ENCODE results near the gene PLEKHA8.

PLEKHA8 gene

DNA sequence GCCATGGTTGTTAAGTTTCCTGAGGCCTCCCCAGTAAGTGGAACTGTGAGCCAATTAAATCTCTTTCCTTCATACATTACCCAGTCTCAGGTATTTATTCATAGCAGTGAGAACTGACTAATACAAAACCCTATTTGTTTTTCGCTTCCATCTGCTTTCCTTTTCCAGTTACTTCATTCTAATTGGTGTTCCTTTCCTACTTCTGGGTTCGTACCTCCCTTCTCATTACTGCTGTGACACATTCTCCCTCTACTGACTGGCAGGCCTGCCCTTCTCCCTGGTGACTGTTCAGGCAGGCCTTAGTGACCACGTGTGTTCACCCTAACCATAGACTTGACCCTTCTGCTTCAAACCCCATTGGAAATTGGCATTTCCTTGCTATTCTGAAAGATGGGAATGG, 144.2 kb downstream of the PLEKHA8 start:
- no peak overlapping the region for H3K4me2 ChIP-seq (ENCODE audit: low read length)
- H3K36me3 ChIP-seq (ENCODE audit: control insufficient read depth, low read length): no peaks in the 10 kb centered on the region
- H3K9me3 ChIP-seq (ENCODE audit: control insufficient read depth, insufficient read depth, low read length): no peaks in the 10 kb centered on the region
- no peaks in the 10 kb centered on the region; the same call in 1 of the 2 replicates for H3K27me3 ChIP-seq (ENCODE audit: control insufficient read depth, low read length)
- H3K79me2 ChIP-seq (ENCODE audit: control insufficient read depth, low read length): no peaks in the 10 kb centered on the region
- H3K4me1 ChIP-seq (ENCODE audit: control insufficient read depth, low read length): peaks cover 17% of the 10 kb centered on the region
- no peak overlapping the region for H3K4me3 ChIP-seq (ENCODE audit: low read length)
- H4K20me1 ChIP-seq (ENCODE audit: control insufficient read depth, insufficient read depth, low read depth, low read length): no peaks in the 10 kb centered on the region
- H3K9me2 ChIP-seq (replicated peaks; ENCODE audit: control insufficient read depth, low read length): no peaks in the 10 kb centered on the region
- no peak overlapping the region for H3K27ac ChIP-seq (ENCODE audit: low read depth, low read length)
- H3F3A ChIP-seq (ENCODE audit: control insufficient read depth, insufficient read depth): no peaks in the 10 kb centered on the region
- TF ChIP-seq, protein P1, sequence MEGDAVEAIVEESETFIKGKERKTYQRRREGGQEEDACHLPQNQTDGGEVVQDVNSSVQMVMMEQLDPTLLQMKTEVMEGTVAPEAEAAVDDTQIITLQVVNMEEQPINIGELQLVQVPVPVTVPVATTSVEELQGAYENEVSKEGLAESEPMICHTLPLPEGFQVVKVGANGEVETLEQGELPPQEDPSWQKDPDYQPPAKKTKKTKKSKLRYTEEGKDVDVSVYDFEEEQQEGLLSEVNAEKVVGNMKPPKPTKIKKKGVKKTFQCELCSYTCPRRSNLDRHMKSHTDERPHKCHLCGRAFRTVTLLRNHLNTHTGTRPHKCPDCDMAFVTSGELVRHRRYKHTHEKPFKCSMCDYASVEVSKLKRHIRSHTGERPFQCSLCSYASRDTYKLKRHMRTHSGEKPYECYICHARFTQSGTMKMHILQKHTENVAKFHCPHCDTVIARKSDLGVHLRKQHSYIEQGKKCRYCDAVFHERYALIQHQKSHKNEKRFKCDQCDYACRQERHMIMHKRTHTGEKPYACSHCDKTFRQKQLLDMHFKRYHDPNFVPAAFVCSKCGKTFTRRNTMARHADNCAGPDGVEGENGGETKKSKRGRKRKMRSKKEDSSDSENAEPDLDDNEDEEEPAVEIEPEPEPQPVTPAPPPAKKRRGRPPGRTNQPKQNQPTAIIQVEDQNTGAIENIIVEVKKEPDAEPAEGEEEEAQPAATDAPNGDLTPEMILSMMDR (IDR thresholded peaks at IDR 0.05; ENCODE audit: low read depth, low read length, poor library complexity, severe bottlenecking): no peak
- TF ChIP-seq EZH2phosphoT487 (IDR thresholded peaks at IDR 0.05; ENCODE audit: borderline replicate concordance, low read length): no peak

DNA sequence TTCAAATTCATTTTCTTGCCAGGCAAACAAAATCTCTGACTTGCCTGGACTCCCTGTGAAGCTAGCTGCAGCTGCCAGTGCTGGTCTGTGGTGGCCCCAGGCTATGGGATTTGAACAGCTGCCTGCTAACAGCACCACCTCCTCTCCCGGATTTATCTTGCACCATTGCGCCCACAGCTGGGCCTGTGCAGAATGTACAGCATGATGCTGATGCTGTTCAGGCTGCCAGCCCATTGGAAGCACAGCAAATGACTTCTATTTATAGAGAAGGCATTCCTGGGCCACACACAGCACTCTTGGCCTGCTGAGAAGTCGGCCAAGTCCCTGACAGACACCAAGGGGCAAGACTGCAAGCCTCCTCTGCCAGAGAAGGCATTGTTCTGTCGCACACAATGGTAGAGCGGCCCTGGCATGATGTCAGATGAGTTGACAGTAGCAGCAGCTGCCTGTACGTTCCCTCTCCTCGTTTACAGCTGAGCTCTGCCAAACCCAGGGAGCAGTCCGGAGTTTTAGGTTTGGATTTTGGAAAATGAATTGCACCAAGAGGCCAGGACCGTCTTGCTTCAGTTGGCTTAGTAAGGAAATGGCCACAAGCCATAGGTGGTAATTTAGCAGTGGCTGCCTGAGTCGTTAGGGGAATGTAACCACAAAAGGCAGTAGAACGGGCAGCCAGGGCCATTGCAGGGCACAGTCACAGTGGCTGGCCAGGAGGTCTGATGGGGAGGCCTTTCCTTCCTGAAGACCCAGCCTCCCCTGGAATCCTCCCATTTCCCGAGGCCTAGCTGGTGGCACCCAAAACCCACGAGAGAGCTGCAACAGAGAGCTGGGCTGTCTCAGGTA, 145.1 kb downstream of the PLEKHA8 start:
- H3K79me2 ChIP-seq (ENCODE audit: control insufficient read depth, low read length): no peaks in the 10 kb centered on the region
- no peak overlapping the region for H3K4me3 ChIP-seq (ENCODE audit: low read length)
- no peak overlapping the region for H3K4me2 ChIP-seq (ENCODE audit: low read length)
- H3F3A ChIP-seq (ENCODE audit: control insufficient read depth, insufficient read depth): no peaks in the 10 kb centered on the region
- H4K20me1 ChIP-seq (ENCODE audit: control insufficient read depth, insufficient read depth, low read depth, low read length): no peaks in the 10 kb centered on the region
- no peaks in the 10 kb centered on the region for H3K36me3 ChIP-seq (ENCODE audit: control insufficient read depth, low read length)
- TF ChIP-seq, protein P1 (IDR thresholded peaks at IDR 0.05; ENCODE audit: low read depth, low read length, poor library complexity, severe bottlenecking): no peak
- TF ChIP-seq EZH2phosphoT487 (IDR thresholded peaks at IDR 0.05; ENCODE audit: borderline replicate concordance, low read length): no peak
- no peaks in the 10 kb centered on the region; the same call in 1 of the 2 replicates for H3K27me3 ChIP-seq (ENCODE audit: control insufficient read depth, low read length)
- no peaks in the 10 kb centered on the region for H3K9me3 ChIP-seq (ENCODE audit: control insufficient read depth, insufficient read depth, low read length)
- peaks cover 17% of the 10 kb centered on the region for H3K4me1 ChIP-seq (ENCODE audit: control insufficient read depth, low read length)
- H3K9me2 ChIP-seq (replicated peaks; ENCODE audit: control insufficient read depth, low read length): no peaks in the 10 kb centered on the region
- no peak overlapping the region for H3K27ac ChIP-seq (ENCODE audit: low read depth, low read length)

DNA sequence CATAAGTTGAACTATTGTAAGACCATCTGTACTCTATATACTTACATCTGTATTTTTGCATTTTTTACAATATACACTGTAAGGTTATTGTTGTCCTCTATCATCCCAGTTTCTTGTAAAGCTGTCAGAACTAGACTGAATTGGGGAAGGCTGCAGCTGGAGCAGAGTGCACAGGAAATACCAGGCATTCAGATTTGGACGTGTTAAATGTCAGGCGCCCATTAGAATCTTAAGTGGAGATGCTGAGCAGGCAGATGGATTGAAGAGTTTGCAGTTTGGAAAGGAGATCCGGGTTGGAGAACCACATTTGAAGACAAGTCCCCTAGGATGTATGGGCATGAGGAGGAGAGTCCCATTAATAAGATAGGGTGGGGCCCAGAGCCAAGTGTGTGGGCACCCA, 147.0 kb downstream of the PLEKHA8 start:
- TF ChIP-seq, protein P1 (IDR thresholded peaks at IDR 0.05; ENCODE audit: low read depth, low read length, poor library complexity, severe bottlenecking): no peak
- no peak for TF ChIP-seq EZH2phosphoT487 (IDR thresholded peaks at IDR 0.05; ENCODE audit: borderline replicate concordance, low read length)
- H3F3A ChIP-seq (ENCODE audit: control insufficient read depth, insufficient read depth): no peaks in the 10 kb centered on the region
- no peaks in the 10 kb centered on the region for H3K79me2 ChIP-seq (ENCODE audit: control insufficient read depth, low read length)
- no peak overlapping the region for H3K4me2 ChIP-seq (ENCODE audit: low read length)
- H3K27me3 ChIP-seq (ENCODE audit: control insufficient read depth, low read length): no peaks in the 10 kb centered on the region
- H3K9me3 ChIP-seq (ENCODE audit: control insufficient read depth, insufficient read depth, low read length): no peaks in the 10 kb centered on the region
- H3K9me2 ChIP-seq (replicated peaks; ENCODE audit: control insufficient read depth, low read length): no peaks in the 10 kb centered on the region
- H3K27ac ChIP-seq (ENCODE audit: low read depth, low read length): no peak overlapping the region
- H3K4me3 ChIP-seq (ENCODE audit: low read length): no peak overlapping the region
- no peaks in the 10 kb centered on the region for H4K20me1 ChIP-seq (ENCODE audit: control insufficient read depth, insufficient read depth, low read depth, low read length)
- H3K36me3 ChIP-seq (ENCODE audit: control insufficient read depth, low read length): no peaks in the 10 kb centered on the region
- H3K4me1 ChIP-seq (ENCODE audit: control insufficient read depth, low read length): peaks cover 30% of the 10 kb centered on the region

Data from DOHH2 (cell line).